Parathyroid adenoma (tissue), 2 donors: ENCODE measurements around the gene CYB561D1.

Experiments used
- H2AFZ ChIP-seq: fragments of 300-600 bp; sonication (generic); one replicate; pipeline ENCODE4 v1.7.0; 2017; ENCODE audit warnings: antibody characterized with exemption, mild to moderate bottlenecking
- H3K27ac ChIP-seq: fragments of 300-600 bp; sonication (generic); one replicate; pipeline ENCODE4 v1.7.0; 2017
- H3K27me3 ChIP-seq: fragments of 300-600 bp; sonication (generic); one replicate; pipeline ENCODE4 v1.7.0; 2017; ENCODE audit warnings: low read length; ENCODE audit not compliant: control insufficient read depth, insufficient read depth
- H3K36me3 ChIP-seq: fragments of 300-600 bp; sonication (generic); one replicate; pipeline ENCODE4 v1.7.0; 2017; ENCODE audit warnings: low read length; ENCODE audit not compliant: control insufficient read depth, insufficient read depth
- H3K4me1 ChIP-seq: fragments of 300-600 bp; sonication (generic); one replicate; pipeline ENCODE4 v1.7.0; 2017; ENCODE audit warnings: control low read depth
- H3K4me2 ChIP-seq: fragments of 300-600 bp; sonication (generic); one replicate; pipeline ENCODE4 v1.7.0; 2017; ENCODE audit warnings: low read length
- H3K4me3 ChIP-seq: fragments of 300-600 bp; sonication (generic); one replicate; pipeline ENCODE4 v1.7.0; 2017; ENCODE audit warnings: low read depth, low read length
- H3K79me2 ChIP-seq: fragments of 300-600 bp; sonication (generic); one replicate; pipeline ENCODE4 v1.7.0; 2017; ENCODE audit warnings: control low read depth
- H3K9ac ChIP-seq: fragments of 300-600 bp; sonication (generic); one replicate; pipeline ENCODE4 v1.7.0; 2017; ENCODE audit warnings: mild to moderate bottlenecking
- H3K9me3 ChIP-seq: fragments of 300-600 bp; sonication (generic); one replicate; pipeline ENCODE4 v1.7.0; 2017; ENCODE audit warnings: low read length; ENCODE audit not compliant: control insufficient read depth
- CTCF ChIP-seq: fragments of 300-600 bp; sonication (generic); IDR thresholded peaks from one replicate; pipeline ENCODE4 v1.7.0; 2017; ENCODE audit warnings: antibody characterized with exemption, mild to moderate bottlenecking
- donor health status: primary hyperparathyroidism.

The CYB561D1 gene

GRCh38 chr1:109523706-109524105 is 29.8 kb downstream of the CYB561D1 start:
- H3K27me3 ChIP-seq, result no peaks in the 10 kb centered on the region

GRCh38 chr1:109527098-109527811 is 33.4 kb downstream of the CYB561D1 start:
- H3K79me2 ChIP-seq, result no peaks in the 10 kb centered on the region
- H3K4me3 ChIP-seq, result no peak overlapping the region
- H3K4me2 ChIP-seq, result no peak overlapping the region
- no peaks in the 10 kb centered on the region for H3K9me3 ChIP-seq
- no peaks in the 10 kb centered on the region for H3K27me3 ChIP-seq
- H2AFZ ChIP-seq, result no peak overlapping the region
- H3K27ac ChIP-seq, result no peak overlapping the region
- no peak for TF ChIP-seq CTCF
- no peak overlapping the region for H3K9ac ChIP-seq
- H3K36me3 ChIP-seq, result no peaks in the 10 kb centered on the region
- peaks cover 2% of the 10 kb centered on the region for H3K4me1 ChIP-seq

More at GRCh38 chr1:109523706-109524105, 29.8 kb downstream of the CYB561D1 start:
- H3K4me1 ChIP-seq, result no peaks in the 10 kb centered on the region
- H3K79me2 ChIP-seq, result no peaks in the 10 kb centered on the region
- H2AFZ ChIP-seq, result no peak overlapping the region
- TF ChIP-seq CTCF, result no peak
- no peak overlapping the region for H3K27ac ChIP-seq
- H3K9me3 ChIP-seq, result no peaks in the 10 kb centered on the region
- no peak overlapping the region for H3K4me3 ChIP-seq
- no peaks in the 10 kb centered on the region for H3K36me3 ChIP-seq
- no peak overlapping the region for H3K9ac ChIP-seq
- H3K4me2 ChIP-seq, result no peak overlapping the region

- no peaks in the 10 kb centered on the region for H3K9me3 ChIP-seq
- no peak overlapping the region for H3K4me2 ChIP-seq
- no peak overlapping the region for H2AFZ ChIP-seq
- no peaks in the 10 kb centered on the region for H3K79me2 ChIP-seq
- no peak overlapping the region for H3K4me3 ChIP-seq
- H3K4me1 ChIP-seq, result peaks cover 2% of the 10 kb centered on the region
- H3K27ac ChIP-seq, result no peak overlapping the region
- no peak for TF ChIP-seq CTCF
- H3K9ac ChIP-seq, result no peak overlapping the region
- H3K36me3 ChIP-seq, result no peaks in the 10 kb centered on the region
- H3K27me3 ChIP-seq, result no peaks in the 10 kb centered on the region
Observed at GRCh38 chr1:109527846-109528695, 34.2 kb downstream of the CYB561D1 start.

GRCh38 chr1:109528712-109529111 is 34.8 kb downstream of the CYB561D1 start:
- no peak overlapping the region for H3K4me2 ChIP-seq

More at GRCh38 chr1:109528712-109529111, 34.8 kb downstream of the CYB561D1 start:
- Histone ChIP-seq H3K4me1 (peaks cover 2% of the 10 kb centered on the region), H3K9ac (no peak overlapping the region), H2AFZ (no peak overlapping the region), H3K4me3 (no peak overlapping the region), H3K27ac (no peak overlapping the region), H3K79me2 (no peaks in the 10 kb centered on the region), H3K9me3 (no peaks in the 10 kb centered on the region), H3K36me3 (no peaks in the 10 kb centered on the region), H3K27me3 (no peaks in the 10 kb centered on the region)
- no peak for TF ChIP-seq CTCF
